ENCODE results near the gene TSEN34.
"Not testable (repeated sequence)": the region's sequence is repeated elsewhere in the genome, so short reads cannot be mapped to it uniquely, and the experiment has no call there.

The TSEN34 gene

DNA sequence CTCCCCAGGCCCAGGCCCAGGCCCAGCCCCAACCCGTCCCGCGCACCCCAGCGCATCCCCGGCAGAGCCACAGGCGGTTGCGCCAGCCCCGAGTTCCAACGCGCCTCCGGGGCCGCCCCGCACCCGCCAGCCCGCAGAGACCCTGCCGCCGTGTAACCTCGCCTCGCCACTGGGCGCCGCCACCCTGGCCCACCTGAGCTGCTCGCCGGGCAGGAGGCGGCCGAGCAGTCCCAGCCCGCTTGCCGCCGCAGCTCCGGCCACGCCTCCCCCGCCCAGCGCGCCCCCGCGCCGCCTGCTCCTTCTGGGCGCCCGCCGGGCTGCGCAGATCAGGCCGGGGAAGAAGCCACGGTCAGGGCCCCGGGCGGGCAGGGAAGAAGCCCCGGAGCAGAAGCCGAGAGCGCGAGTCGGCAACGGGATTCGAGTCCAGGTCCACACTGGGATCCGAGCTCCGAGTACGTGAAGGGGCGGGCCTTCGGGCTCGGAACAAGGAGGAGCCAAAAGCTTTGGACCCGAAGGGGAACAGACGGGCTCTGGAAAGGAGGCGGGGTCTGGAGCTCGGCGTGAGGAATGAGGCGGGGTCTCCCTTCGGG lies 1.9 kb upstream of the TSEN34 start, which contains the start of gene MBOAT7:
MBOAT7 (minus strand) TSS at position 436 of the 590 bp plus-strand sequence. CDS start 1,072 bp downstream, outside the sequence.
- peak in 1 of 2 donors; percentile 52 for DNase-seq

DNA sequence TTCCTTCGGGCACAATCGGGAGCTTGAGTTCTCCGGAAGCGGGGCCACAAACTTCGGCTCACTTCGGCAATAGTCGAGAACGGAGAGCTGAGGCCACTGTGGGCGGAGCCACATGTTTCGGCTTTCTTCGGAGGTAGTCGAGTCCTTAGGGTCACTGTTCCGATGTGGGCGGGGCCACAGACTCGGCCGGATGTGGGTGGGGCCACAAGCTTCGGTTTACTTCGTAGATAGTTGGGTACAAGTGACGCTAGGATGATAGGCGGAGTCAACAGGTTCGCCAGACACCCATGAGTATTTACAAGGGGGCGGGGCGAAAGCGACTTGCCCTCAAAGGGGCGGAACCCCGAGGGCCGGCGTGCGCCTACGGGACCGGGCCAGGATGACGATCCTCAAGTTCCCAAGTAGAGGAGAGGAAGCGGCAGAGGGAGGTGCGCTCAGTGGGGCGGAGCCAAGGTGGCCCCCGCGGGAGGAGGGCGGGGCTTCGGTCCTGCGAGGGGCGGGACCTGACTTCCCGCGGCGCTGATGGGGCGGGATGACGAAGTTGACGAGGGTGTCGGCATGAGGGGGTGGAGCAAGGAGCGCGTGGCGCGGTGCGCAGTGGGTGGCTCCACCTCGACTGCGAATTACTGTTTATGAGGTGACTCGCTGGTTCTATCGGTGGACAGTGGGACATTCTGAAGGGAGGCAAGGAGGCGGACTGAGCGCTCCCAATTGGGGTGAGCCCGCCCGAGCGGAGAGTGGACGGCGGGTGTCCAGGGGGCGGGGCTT lies 1.2 kb upstream of the TSEN34 start:
- peak; percentile 100 for DNase-seq

DNA sequence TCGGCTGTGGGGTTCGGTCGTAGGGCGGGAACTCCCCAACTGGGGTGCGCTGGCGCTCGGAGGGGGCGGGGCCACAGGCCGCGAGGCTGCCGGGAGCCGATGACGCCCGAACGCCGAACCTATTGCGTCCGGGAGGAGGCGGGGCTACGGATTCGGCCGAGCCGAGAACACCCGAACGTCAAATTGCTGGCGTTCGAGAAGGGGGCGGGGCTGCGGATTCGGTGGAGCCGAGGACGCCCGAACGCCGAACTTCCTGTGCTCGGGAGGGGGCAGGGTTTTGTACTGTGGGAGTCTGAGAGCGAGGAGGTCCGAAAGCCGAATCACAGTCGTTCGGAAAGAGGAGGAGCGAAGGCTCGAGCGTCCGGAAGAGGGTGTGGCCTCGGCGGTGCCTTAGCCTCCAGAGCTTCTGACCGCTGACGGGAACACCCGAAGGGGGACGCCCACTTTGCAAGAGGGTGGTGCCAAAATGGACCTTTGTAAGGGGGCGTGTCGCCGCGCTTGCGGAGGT lies 551 bp upstream of the TSEN34 start:
- peak; percentile 100 for DNase-seq

DNA sequence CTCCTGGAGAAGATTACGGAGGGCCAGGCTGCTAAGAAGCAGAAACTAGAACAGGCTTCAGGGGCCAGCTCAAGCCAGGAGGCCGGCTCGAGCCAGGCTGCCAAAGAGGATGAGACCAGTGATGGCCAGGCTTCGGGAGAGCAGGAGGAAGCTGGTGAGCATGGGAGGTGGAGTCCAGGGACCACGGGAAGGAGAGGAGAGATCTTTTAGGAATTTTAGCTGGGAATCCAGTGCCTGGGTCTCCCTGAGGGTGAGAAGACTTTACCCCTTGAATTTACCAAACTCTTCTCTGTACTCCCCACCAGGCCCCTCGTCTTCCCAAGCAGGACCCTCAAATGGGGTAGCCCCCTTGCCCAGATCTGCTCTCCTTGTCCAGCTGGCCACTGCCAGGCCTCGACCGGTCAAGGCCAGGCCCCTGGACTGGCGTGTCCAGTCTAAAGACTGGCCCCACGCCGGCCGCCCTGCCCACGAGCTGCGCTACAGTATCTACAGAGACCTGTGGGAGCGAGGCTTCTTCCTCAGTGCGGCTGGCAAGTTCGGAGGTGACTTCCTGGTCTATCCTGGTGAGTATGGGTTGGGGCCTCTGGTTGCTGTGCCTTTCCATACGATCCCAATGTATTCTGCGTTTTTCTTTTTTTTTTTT lies 824 bp downstream of the TSEN34 start:
- DNase-seq = no peak

DNA sequence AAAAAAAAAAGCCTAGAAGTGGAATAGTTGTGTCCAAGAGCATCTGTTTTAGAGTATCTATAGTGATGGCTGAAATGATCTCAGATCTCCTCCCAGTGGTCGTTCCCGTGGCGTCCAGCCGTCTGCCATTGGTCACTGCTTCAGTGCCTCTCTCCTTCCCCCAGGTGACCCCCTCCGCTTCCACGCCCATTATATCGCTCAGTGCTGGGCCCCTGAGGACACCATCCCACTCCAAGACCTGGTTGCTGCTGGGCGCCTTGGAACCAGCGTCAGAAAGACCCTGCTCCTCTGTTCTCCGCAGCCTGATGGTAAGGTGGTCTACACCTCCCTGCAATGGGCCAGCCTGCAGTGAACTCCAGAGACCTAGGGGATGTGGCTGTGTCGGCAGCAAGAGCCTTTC lies 1.9 kb downstream of the TSEN34 start:
- no peak for DNase-seq

DNA sequence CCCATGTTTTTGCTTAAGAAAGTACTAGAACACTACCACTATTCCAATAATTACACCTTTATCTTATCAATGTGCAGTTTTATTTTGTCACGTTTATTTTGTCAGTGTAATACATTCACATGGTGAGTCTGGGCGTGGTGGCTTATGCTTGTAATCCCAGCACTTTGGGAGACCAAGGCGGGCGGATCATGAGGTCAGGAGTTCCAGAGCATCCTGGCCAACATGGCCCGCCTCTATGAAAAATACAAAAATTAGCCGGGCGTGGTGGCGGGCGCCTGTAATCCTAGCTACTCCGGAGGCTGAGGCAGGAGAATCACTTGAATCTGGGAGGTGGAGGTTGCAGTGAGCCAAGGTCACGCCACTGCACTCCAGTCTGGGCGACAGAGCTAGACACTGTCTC lies 3.4 kb downstream of the TSEN34 start:
- not testable (repeated sequence) for DNase-seq

DNA sequence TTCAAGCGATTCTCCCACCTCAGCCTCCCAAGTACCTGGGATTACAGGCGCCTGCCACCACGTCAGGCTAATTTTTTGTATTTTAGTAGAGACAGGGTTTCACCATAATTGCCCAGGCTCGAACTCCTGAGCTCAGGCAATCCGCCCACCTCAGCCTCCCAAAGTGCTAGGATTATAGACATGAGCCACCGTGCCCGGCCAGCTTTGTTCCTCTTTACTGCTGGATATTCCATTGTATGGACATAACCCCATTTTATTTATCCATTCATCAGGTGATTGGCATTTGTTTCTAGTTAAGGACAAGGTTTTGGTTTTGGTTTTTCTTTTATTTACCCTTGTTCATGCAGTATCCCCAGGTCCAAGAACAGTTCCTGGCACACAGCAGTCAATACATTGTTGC lies 5.4 kb downstream of the TSEN34 start:
- no peak for DNase-seq

DNA sequence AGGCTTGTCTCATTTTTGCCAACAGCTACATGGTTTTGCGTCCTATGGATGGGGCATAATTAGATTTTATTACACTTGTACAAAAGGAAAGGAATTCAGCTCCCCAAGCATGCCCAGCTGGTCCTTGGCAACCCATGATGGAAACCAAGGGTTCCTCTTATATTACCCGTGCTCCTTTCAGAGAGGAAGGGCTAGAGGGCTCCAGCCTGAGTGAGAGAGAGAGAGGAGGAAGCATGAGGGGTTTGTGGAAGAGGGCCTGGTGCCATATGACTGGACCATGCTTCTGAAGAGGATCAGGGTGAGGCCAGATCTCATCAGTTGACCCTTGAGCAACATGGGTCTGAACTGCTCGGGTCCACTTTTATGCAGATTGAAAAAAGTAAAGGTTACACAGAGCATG lies 6.0 kb downstream of the TSEN34 start:
- no peak for DNase-seq

DNA sequence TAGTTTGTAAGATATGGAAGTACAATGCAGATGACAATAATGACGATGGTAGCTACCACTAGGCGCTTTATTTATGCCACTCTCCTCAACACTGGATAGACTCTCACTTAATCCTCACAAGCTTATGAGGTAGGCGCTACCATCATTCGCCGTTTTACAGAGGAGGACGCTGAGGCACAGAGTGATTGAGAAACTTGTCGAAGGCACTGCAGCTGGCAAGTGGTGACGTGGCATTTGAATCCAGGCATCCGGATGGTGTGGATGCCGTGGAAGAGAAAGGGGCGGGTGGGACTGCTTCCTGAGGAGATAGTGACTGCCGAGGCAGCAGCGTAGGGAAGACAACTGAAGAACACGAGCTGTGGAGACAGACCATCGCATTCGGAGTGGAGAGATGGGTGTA lies 8.3 kb downstream of the TSEN34 start:
- no peak for DNase-seq

DNA sequence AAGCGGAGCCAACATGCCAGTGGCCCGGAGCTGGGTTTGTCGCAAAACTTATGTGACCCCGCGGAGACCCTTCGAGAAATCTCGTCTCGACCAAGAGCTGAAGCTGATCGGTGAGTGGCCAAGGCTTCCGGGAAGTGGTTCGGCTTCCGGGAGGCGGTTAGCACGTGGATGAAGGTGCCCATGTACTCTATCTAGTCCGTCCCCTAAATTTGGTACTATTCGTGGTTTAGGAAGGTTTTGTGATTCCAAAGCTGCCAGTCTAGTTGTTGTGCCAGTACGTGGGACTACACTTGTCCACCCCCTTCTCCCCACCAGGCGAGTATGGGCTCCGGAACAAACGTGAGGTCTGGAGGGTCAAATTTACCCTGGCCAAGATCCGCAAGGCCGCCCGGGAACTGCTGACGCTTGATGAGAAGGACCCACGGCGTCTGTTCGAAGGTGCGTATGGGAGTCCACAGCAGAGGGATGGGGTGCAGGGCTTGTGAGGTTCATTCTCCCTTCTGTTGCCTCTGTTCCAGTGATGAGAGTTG lies 10.1 kb downstream of the TSEN34 start:
- DNase-seq = no peak

DNA sequence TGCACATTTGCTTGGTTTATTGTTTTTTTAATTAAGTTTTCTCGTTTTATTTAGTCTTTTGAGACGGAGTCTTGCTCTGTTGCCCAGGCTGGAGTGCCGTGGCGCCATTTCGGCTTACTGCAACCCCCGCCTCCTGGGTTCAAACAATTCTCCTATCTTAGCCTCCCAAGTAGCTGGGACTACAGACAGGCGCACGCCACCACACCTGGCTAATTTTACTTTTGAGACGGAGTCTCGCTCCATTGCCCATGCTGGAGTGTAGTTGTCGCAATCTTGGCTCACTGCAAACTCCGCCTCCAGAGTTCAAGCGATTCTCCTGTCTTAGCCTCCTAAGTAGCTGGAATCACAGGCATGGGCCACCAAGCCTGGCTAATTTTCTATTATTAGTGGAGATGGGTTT lies 10.9 kb downstream of the TSEN34 start:
- no peak for DNase-seq

DNA sequence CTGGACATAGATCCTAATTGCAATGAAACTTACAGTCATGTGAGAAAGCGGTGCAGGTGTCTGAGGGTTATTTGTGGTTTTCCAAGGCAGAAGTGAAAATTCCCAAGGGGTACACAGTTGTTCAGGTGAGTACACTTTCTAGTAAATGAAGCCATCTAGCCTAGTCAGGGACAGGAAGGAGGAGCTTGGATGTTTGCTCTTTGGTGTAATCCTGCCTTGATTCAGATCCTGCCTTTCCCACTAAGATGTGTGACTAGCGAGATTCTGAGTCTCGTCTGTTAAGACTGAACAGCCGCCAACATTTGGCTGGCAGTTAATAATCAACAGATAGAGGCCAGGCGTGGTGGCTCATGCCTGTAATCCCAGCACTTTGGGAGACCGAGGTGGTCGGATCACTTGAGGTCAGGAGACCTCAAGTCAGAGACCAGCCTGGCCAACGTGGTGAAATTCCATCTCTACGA lies 12.1 kb downstream of the TSEN34 start:
- DNase-seq = no peak

DNA sequence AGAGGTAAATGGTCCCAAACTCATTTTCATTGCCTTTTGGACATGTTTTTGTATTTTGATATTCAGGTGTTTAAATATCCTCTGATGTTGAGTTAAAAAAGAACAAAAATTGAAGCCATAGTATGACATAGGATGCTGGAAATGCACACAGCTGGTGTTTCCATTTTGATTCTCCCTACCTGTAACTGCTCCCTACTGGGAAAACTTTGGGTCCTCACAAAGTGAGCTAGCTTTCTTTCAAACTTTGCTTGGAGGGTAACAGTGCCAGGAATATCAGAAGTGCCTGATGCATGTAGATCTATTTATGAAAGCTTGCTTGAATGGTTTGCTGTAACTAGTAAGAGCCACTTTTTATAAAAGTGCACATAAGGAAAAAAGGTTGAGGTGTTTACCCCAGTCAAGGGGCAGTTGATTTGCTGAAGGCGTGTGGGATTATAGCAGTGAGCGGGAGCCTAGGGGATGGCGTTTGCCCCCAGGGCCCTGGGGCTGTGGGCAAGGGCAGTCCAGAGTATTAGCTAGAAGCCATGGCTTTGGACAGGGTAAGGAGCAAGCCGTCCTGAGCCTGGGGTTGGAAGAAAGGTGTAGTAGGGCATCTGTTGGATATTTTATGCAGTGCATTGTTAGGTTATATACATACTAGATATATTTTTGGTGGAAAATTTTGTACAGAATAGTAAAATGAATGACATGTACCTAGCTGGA lies 13.8 kb downstream of the TSEN34 start:
- DNase-seq = no peak

DNA sequence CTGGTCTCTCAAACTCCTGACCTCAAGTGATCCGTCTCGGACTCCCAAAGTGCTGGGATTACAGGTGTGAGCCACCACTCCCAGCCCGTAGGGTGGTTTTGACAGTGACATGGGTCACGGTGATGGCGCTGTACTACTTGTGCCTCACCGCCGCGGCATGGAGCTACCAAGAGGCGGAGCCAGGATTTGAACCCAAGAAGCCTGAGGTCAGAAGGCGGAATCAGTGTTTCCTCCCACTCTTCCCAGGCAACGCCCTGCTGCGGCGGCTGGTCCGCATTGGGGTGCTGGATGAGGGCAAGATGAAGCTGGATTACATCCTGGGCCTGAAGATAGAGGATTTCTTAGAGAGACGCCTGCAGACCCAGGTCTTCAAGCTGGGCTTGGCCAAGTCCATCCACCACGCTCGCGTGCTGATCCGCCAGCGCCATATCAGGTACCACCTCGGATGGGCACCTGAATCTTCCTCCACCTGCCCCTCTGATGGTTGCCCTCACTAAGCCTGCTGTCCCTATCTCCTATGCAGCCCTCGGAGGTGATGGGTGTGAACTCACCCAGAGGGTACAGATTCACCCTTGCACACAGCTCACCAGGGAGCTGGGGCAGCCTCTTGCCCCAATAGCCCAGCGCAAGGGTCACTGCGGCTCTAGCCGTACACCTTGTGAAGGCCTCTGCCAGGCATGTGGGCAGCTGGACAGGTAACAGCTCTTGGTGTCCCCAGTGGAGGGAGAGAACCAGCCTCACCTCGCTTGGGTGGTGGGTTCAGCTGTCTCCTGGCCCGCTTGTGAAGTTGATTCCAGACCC lies 15.1 kb downstream of the TSEN34 start:
- DNase-seq = no peak

DNA sequence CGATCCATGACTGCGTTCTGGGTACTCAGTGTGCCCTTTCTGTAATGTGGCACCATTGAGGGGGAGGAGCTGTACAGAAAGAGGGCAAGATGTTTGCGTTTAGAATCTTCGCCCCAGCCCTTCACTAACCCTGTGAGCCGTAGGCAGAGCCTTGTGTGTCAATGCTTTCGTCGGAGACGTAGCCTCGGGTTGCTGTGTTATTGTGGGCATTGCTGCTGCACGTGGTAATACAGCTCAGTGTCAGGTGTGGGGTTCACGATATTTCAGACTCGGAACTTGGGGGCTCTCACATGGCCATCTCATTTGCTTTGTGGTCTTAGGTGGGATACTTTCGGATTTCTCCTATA lies 15.7 kb downstream of the TSEN34 start:
- no peak for DNase-seq

DNA sequence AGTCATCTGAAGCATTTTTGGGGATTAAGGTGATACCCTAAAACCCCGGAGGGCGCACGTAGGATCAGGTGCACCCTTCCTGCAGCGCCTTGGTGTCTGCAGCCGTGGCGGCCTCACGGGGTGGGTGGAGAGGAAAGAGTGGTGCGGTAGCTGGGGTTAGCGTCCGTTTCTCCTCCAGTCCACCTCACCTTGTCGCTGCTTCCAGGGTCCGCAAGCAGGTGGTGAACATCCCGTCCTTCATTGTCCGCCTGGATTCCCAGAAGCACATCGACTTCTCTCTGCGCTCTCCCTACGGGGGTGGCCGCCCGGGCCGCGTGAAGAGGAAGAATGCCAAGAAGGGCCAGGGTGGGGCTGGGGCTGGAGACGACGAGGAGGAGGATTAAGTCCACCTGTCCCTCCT lies 16.1 kb downstream of the TSEN34 start:
- not testable (repeated sequence) for DNase-seq

DNA sequence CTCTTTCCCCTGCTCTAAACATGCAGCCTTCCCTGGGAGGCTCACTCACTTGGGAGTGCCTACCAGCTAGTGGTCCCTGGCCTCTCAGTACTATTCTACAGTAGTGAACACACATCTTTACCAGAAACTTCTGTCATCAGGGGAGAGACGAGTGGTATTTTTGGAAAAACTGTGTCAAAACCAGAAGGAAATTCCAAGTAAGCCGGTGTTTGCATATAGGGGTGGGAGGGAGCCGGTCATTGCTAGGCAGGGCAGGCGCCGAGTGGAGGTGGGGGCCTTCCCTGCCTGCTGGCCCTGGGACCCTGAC lies 16.5 kb downstream of the TSEN34 start:
- no peak for DNase-seq

DNA sequence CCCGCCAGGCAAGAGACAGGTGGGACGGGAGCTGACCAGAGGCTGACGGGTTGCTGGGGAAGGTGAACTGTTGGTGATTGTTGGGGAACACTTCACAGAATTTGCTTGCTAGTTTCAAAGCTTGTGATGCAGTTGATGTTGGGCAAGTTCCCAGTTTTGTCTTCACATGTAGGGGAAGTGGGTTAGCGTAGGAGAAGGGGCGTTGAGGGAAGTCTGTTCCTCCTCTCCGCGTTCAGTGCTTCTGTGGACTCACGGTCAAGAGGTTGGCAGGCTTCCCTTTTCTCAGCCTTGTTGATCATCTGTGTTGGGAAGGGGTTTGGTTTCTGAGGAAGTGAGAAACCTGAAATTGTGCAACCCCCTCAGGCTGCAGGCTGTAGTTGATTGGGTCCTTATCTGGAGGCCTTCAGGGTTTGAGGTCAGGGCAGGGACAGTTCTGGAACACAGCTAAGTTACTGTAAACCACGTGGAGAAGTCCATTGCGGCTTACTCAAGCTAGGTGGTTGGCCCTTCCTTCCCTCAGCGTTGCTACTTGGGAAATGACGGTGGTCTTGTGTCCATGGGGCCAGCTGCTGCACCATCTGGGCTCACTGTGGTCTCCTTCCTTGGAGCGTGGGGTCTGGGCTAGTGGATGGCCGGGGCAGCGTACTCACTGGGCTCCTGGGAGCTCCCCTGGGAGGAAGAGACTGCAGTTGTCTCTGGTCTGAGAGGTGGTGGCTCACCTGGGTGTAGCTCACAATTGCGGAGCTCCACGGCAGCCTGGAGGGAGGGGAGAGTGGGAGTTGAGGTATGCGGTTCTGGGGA lies 17.1 kb downstream of the TSEN34 start:
- peak in 1 of 2 donors; percentile 45 for DNase-seq

DNA sequence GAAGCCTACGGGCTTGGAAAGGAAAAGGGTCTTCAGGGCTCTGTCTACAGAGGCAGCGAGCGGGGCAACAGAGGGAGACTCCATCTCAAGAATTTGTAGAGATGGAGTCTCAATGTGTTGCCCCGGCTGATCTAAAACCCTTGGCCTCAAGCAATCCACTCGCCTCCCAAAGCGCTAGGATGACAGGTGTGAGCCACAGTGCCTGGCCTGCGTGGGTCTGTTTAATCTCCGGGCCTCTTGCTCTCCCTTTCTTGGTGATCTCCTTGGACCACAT lies 17.6 kb downstream of the TSEN34 start:
- no peak for DNase-seq

DNA sequence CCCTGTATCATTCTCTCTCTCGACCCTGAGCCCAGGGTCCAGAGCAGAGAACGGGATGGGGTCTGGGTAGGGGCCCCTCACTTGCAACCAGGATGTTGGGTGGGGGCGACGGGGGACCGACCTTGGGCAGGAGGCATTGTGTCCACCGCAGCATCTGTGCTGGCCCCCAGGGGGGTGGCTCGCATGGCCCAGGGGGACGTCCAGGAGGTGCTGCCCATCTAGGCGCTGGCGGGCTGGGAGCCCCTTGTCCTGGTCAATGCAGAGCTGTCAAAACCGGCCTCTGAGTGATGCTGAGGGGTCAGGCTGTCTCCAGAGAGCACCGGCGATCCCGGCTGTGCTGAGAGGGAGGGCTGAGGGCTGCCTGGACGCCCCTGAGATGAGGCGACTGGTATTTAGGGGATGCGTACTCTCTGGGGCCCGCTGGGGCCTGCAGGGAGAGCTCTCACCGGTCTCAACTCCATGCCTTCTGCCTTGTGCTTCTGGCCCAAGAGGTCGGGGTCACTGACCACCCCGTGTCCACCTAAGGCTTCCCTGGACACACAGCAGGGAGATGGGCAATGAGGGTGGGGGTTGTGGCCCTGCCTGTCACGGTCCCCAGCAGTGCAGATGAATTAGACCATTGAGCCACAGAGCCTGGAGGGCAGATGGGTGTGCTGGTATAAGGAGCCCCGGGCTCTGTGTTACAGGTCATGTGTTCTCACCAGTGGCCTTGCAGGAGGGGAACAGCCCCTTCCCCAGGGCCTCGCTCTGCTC lies 18.1 kb downstream of the TSEN34 start:
- DNase-seq = no peak

Measured in activated CD4-positive, alpha-beta T cell treated with anti-CD3 and anti-CD28 coated beads for 4 hours (primary cell).